GM19025 (cell line): ENCODE data around the gene AKT2.

Experiments used
- ATAC-seq: cut with Tn5 transposase; IDR thresholded peaks from one replicate; pipeline ENCODE4 v1.9.1; 2021; ENCODE audit warnings: mild to moderate bottlenecking, low read depth, moderate library complexity; ENCODE audit not compliant: unreplicated experiment

Gene AKT2

GRCh38 chr19:40274585-40275544 lies 10.3 kb downstream of the AKT2 start:
- no peak for ATAC-seq

GRCh38 chr19:40273469-40274360 lies 11.4 kb downstream of the AKT2 start:
- no peak for ATAC-seq

DNA sequence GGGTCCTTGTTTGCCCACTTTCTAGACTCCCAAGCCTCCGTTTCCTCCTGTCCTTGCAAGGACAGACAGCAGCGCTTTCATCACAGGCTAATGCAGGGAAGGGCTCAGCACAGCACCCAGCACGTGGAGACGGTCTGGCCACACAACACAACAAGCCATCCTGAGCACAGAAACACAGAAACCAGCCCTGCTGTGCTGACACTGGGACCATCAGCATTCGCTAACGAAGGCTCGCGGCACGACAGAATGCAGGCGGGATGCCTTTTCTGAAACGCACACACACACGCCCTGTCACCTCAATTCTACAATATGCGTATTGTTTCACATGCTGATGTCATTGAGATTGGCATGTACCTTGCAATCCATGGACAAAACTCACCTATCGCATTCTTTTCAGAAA lies 12.9 kb downstream of the AKT2 start:
- no peak for ATAC-seq

- ATAC-seq, result no peak
Measured at GRCh38 chr19:40271706-40272105, 13.4 kb downstream of the AKT2 start.

DNA sequence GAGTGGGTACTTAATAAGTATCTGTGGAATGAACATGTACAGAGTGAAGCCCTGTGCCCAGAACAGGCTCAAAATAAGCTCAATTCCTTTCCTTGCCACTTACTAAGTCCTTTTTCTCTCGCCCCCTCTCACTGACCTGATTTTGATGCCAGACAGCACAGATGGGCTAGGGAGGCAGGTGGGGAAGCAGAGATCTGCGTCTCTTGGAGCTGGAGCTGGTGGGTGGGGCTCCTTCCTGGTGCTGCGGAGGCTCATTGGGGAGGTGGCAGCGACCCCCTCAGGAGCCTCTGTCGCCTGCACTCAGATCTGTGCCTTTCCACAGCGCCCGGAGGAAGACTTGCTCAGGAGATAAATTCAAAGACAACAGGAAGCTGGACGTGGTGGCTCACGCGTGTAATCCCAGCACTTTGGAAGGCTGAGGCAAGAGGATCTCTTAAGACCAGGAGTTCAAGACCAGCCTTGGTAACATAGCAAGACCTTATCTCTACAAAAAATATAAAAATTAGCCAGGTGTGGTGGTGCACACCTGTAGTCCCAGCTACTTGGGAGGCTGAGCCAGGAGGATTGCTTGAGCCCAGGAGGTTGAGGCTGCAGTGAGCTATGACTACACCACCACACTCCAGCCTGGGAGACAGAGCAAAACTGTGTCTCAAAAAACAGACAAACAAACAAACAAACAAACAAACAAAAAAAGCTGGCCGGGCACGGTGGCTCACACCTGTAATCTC lies 14.6 kb downstream of the AKT2 start:
- no peak for ATAC-seq

DNA sequence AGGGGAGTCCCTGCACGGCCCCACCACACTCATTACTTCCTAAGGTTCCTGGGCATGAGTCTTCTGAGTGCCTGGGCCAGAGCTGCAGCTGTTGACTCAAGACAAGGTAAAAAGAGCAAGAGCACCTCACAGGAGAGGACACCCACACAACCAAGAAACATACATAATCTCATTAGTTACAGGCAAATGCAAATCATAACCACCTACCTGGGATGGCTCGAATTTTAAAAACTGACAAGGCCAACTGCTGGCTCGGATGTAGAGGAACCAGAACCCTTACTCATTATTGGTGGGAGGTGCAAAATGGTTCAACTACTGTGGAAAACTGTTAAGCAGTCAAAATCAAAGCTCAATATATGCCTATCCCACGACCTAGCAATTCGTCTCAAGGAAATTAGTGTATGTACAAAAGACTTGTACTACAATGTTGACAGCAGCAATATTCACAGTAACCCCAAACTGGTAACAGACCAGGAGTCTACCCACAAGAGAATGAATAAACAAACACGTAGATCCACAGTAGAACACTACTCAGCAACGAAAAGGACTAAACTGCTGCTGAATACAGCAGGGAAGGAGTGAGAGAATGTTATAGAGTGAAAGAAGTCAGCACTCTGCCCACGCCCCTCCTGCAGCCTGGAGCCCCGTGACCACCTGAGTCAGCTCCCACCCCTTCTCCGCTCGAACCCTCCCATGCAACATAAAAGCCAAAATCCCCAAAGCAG lies 15.8 kb downstream of the AKT2 start:
- ATAC-seq, result no peak

DNA sequence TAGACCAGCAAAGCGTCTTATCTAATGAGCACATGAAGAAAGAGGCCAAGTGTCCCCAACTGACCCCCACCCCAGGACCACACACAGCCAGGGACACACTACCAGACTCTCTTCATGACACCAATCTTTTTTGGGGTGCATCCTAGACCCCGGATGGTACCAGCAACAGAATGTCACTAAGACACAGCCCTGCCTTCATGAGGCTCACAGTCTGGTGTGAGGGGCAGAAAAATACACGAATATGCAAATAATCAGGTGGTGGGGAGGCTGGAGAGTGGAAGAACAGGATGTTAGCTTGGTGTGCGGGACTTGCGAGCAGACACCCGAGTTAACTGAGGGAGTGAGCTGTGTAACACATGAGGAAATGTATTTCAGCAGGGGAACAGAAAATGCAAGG lies 17.5 kb downstream of the AKT2 start:
- ATAC-seq, result no peak

- ATAC-seq, result no peak
Measured at GRCh38 chr19:40266912-40267600, 18.1 kb downstream of the AKT2 start.

DNA sequence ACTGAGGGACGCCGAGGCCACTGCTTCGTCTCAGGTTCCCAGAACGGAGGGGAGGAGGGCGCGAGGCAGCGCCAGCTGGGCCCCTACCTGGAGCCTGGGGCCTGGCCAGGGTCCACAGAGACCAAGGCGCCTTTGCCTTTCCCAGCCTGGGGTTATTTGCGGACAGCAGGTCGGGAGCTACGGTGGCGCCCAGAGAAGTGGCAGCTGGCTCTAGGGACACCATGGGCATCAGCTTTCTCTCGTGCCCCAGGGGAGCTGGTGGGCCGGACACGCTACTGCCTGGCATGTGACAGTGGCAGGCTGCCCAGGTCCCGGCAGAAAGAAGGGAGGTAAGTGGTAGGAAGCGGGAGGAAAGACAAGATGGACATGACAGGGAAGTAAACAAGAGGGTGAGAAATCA lies 19.0 kb downstream of the AKT2 start:
- no peak for ATAC-seq

- ATAC-seq, result no peak
Measured at GRCh38 chr19:40265763-40266099, 19.4 kb downstream of the AKT2 start.

DNA sequence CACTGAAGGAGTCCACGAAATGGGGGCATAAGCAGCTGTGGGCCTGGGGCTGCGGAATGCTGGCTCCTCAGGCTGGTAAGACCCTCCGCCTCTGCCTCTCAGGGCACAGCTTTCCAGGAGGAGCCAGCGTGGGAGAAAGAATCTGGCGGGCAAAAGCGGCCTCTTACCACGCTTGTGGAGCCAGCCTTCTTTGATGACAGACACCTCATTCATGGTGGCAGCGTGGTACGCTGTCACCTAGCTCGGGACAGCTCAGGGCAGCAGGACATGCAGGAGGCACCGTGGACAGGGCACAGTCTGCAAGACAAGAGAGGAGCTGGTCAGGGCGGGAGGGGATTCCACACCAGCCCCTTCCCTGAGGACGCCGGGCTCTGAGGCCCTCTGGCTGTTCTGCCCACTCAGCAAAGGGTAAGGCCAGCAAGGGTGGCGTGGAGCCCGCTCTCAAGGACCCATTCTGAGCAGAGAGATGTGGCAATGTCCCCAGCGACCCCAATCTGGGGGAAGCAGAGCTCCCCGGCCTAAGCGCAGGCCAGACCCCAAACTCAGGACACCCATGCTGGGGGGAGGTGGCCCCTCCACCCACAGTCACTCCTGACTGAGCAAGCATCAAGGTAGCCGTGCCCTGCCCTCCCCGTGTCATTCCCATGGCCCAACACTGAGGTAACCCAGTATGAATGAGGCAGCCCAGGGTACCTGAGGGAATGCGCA lies 19.9 kb downstream of the AKT2 start:
- no peak for ATAC-seq

- ATAC-seq, result no peak
Measured at GRCh38 chr19:40264314-40265054, 20.7 kb downstream of the AKT2 start.

DNA sequence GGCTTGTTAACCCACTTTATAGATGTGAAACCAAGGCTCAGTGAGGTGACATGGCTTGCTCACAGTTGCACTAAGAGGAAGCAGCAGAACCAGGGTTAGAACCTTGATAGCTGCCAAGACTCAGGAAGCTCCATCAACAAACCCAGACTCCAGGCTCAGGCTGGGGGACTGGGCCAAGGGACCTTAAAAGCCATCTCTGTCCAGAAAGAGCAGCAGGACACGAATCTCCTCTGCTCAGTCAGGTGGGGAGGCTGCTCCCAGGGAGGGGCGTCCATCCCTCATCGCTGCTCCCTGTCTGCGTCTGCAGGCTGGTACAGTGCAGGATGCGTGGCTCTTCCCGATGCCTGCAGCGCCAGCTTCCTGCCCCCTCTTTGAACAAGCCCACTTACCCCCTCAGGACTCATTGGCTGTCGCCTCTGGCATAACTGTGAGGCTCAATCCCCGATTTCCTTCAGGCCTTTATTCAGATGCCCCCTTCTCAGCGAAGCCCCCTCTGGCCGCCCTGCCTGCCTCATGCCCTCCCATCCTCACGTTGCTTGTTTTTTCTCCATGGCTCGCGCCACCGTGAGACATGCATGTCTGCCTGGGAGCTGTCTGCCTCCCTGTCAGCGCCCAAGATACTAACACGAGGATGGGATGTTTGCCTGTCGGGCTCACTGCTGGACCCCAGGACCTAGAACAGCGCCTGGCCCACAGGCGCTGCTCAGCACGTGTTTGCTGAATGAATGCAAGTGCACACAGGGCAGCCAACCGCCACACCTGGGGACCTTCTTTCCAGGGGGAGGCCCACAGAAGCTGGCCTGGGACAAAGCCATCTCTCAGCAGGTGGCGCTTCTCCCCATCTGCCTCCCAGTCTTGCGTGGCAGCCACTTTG lies 21.5 kb downstream of the AKT2 start:
- ATAC-seq, result no peak

- ATAC-seq, result no peak
Measured at GRCh38 chr19:40262422-40262821, 22.7 kb downstream of the AKT2 start.

DNA sequence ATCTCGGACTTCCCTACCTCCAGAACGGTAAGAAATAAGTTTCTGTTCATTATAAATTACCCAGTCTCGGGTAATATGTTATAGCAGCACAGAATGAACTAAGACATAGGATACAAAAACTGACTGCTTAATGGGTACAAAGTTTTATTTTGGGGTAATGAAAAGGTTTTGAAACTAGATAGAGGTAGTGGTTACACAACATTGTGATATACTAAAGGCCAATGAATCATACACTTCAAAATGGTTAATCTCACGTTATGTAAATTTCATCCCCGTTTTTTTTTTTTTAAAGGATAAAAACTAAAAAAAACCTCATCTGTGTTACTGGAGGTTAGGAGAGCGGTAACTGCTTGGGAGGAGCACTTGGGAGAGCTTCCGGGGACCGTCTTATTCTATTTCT lies 23.5 kb downstream of the AKT2 start:
- no peak for ATAC-seq

- no peak for ATAC-seq
Measured at GRCh38 chr19:40257096-40257517, 28.0 kb downstream of the AKT2 start.

DNA sequence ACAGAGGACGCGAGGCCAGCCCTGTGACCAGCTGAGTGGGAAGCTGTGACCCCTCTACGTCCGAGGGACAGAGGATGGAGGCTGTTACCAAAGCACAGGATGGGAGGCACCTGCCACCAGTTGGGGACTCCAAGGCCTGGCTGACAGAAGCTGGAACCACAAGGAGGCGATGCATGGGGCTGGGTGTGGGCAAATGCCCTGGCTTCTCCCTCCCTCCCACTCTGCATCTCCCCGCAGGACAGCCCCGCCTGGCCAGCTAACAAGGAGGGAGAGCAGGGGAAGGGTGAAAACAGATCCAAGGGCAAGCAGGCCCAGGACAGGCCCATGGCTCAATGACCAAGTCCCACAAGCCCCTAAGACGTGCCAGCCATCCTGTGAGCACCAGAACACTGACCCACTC lies 28.6 kb downstream of the AKT2 start:
- ATAC-seq, result no peak
